B cell (primary cell): Measurements from ENCODE around the gene SHD. TPM values are rescaled to one million over a fixed set of nuclear protein-coding genes. Genes with fewer than 3 reads are reported as not detected.

Experiments
- ATAC-seq: fragments of 200-7000 bp; cut with Tn5 transposase; one replicate; pipeline ENCODE4 v1.10.0; 2021; ENCODE audit warnings: low read depth, mild to moderate bottlenecking, moderate number of reproducible peaks, moderate library complexity
- CTCF ChIA-PET: fragments of 350-600 bp; sonication (Branson Sonifier 250); formaldehyde crosslinking; loops from one replicate; lab custom pipeline; 2021; ENCODE audit warnings: antibody characterized with exemption, inconsistent platforms; lab: Charles Lee
- POLR2A ChIA-PET: fragments of 350-600 bp; sonication (Branson Sonifier 250); formaldehyde crosslinking; loops from one replicate; lab custom pipeline; 2021; ENCODE audit warnings: antibody characterized with exemption; lab: Charles Lee
- DNase-seq: peaks from one replicate; pipeline ENCODE4 v3.0.0; 2013
- H2AFZ ChIP-seq: 2 replicates; pipeline ENCODE4 v1.6.1; 2012; ENCODE audit warnings: mild to moderate bottlenecking, low read depth, low read length; ENCODE audit not compliant: insufficient read depth, poor library complexity, severe bottlenecking
- H3K27ac ChIP-seq, 2 donors: 1 replicate in 1 of 2; 2 replicates in 1 of 2; pipeline ENCODE4 v1.5.1; 2012 to 2013; ENCODE audit warnings: low read length in 2 of 2, mild to moderate bottlenecking in 2 of 2, moderate library complexity in 1 of 2
- H3K27me3 ChIP-seq, 4 experiments: fragments of 200-600 bp in 1 of 4; sonication (generic) in 1 of 4; replicated peaks in 1 of 4; 1 replicate in 2 of 4; 2 replicates in 2 of 4; pipeline versions ENCODE4 v1.6.1 to v1.7.0; 2013 to 2016; ENCODE audit warnings: low read length in 3 of 4, mild to moderate bottlenecking in 2 of 4, mixed read lengths in 1 of 4, moderate library complexity in 1 of 4; ENCODE audit not compliant: insufficient read depth in 4 of 4, control insufficient read depth in 3 of 4; ENCODE audit errors: control extremely low read depth in 1 of 4
- H3K36me3 ChIP-seq, 2 experiments: replicated peaks in 1 of 2; 1 replicate in 1 of 2; 2 replicates in 1 of 2; pipeline versions ENCODE4 v1.6.1 to v1.7.1; 2013; ENCODE audit warnings: low read length in 1 of 2; ENCODE audit not compliant: insufficient read depth in 2 of 2, control insufficient read depth in 1 of 2; ENCODE audit errors: control extremely low read depth in 1 of 2, extremely low read depth in 1 of 2
- H3K4me1 ChIP-seq, 2 donors: fragments of 200-600 bp in 1 of 2; sonication (generic) in 1 of 2; 1 replicate in 1 of 2; 2 replicates in 1 of 2; pipeline versions ENCODE4 v1.5.1 to v1.6.1; 2013 to 2017; ENCODE audit warnings: low read length in 2 of 2; ENCODE audit not compliant: control insufficient read depth in 2 of 2, insufficient read depth in 2 of 2
- H3K4me2 ChIP-seq: replicated peaks from 2 replicates; pipeline ENCODE3; 2012; ENCODE audit warnings: mild to moderate bottlenecking, low read depth, low read length; ENCODE audit not compliant: poor library complexity, severe bottlenecking
- H3K4me3 ChIP-seq, 5 experiments: fragments of 200-600 bp in 1 of 5; sonication (generic) in 1 of 5; 1 replicate in 3 of 5; 2 replicates in 2 of 5; pipeline versions ENCODE4 v1.5.1 to v1.7.0; 2011 to 2016; ENCODE audit warnings: low read length in 4 of 5, mild to moderate bottlenecking in 4 of 5, low read depth in 2 of 5, control low read depth in 1 of 5, moderate library complexity in 1 of 5; ENCODE audit not compliant: insufficient read depth in 1 of 5; ENCODE audit errors: control extremely low read depth in 1 of 5, extremely low read depth in 1 of 5
- H3K79me2 ChIP-seq: fragments of 200-600 bp; sonication (generic); one replicate; pipeline ENCODE4 v1.6.0; 2016; ENCODE audit warnings: low read length; ENCODE audit not compliant: control insufficient read depth, insufficient read depth
- H3K9ac ChIP-seq: fragments of 200-600 bp; sonication (generic); 2 replicates; pipeline ENCODE4 v1.6.1; 2017; ENCODE audit warnings: mild to moderate bottlenecking, low read length, moderate library complexity
- H3K9me3 ChIP-seq, 3 donors: one replicate each; pipeline versions ENCODE4 v1.6.1 to v1.7.1; 2013; ENCODE audit warnings: low read length in 2 of 3; ENCODE audit not compliant: control insufficient read depth in 2 of 3, insufficient read depth in 1 of 3; ENCODE audit errors: control extremely low read depth in 1 of 3
- H4K20me1 ChIP-seq: 2 replicates; pipeline ENCODE4 v1.6.0; 2012; ENCODE audit warnings: mild to moderate bottlenecking, low read length; ENCODE audit not compliant: insufficient read depth, control insufficient read depth, poor library complexity, severe bottlenecking
- H3K27ac Mint-ChIP-seq: one replicate; pipeline ENCODE4 v1.8.0; 2021; ENCODE audit warnings: mixed read lengths
- H3K27me3 Mint-ChIP-seq: one replicate; pipeline ENCODE4 v1.8.0; 2021; ENCODE audit warnings: mixed read lengths
- H3K4me1 Mint-ChIP-seq: one replicate; pipeline ENCODE4 v1.8.0; 2021; ENCODE audit warnings: mixed read lengths
- H3K4me3 Mint-ChIP-seq: one replicate; pipeline ENCODE4 v1.8.0; 2021; ENCODE audit warnings: mixed read lengths
- H3K9me3 Mint-ChIP-seq: one replicate; pipeline ENCODE4 v1.8.0; 2022; ENCODE audit warnings: mixed read lengths; ENCODE audit not compliant: insufficient read depth
- EZH2 ChIP-seq: IDR thresholded peaks from 2 replicates; pipeline ENCODE4 v1.6.1; 2012; ENCODE audit warnings: borderline replicate concordance, low read depth, mild to moderate bottlenecking, moderate library complexity, low read length; ENCODE audit not compliant: insufficient read depth, poor library complexity, severe bottlenecking
- WGBS: methylation state at CpG from one replicate; pipeline ENCODE4 v1.1.5; 2013; ENCODE audit warnings: missing lambda C conversion rate; ENCODE audit not compliant: insufficient coverage; 5-methylcytosine and 5-hydroxymethylcytosine counted together
- intact Hi-C: fragments of 100-400 bp; cut with micrococcal nuclease; formaldehyde crosslinking; loops from one replicate; pipeline ENCODE4 v1.10.0; 2022
- polyA plus RNA-seq: library from polyadenylated mRNA; depleted of rRNA; stranded (reverse); fragments of >200 nt; gene quantifications from 2 replicates; pipeline ENCODE4 v1.2.3, GENCODE V29; 2012
- total RNA-seq, 2 donors: library from RNA; stranded (reverse); fragments of 120-200 nt in 1 of 2; gene quantifications; 1 replicate in 1 of 2; 2 replicates in 1 of 2; pipeline versions ENCODE4 v1.2.3 to v1.2.4, GENCODE V29; 2013 to 2022
- TF ChIP-seq, protein P1 (sequence below): fragments of 200-600 bp; IDR thresholded peaks from one replicate; pipeline ENCODE4 v1.8.0; 2022; ENCODE audit warnings: antibody characterized with exemption, mild to moderate bottlenecking

The SHD gene
- total and polyA plus RNA-seq, 2 donors (not counting 1 experiment from before 2014, with no cell fraction given): 0.17 TPM; not detected in 1

DNA sequence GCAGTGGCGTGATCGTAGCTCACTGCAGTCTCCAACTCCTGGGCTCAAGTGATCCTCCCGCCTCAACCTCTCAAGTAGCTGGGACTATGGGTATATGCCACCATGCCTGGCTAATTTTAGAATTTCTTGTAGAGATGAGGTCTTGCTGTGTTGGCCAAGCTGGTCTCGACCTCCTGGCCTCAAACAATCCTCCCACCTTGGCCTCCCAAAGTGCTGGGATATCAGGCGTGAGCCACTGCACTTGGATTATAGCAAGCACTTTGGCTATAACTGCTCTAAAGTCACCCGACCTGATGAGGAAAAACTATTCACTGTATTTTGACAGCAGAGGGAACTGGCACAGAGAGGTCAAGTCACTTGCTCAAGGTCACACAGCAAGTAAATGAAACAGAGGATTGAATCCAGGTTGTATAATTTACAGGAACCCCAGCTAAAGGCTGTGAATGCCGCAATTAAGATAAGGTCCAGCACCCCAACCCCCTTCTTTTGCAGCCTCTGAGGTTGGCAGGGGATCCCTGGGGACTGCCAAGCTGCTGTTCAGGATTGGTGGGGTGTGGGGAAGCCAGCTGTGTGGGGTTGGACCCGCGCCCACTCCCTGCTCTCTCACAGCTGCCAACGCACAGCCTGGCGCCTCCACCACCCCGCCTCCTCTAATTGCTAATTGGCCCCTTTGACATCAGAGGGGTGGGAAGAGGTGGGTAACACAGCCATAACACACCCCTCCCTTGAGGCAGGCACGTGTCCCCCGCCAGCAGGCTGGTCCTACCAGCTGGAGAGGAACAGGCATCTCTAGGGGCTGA lies 17.1 kb downstream of the SHD start:
- peaks cover 6% of the 10 kb centered on the region for H3K27me3 Mint-ChIP-seq
- Histone ChIP-seq H2AFZ (no peak overlapping the region), H3K4me1 (no peaks in the 10 kb centered on the region), H3K4me2 (no peak overlapping the region), H3K4me3 (no peak overlapping the region), H3K27me3 (peaks cover 0 to 14% (median 0%) of the 10 kb centered on the region in 4 experiments), H3K9me3 (no peaks in the 10 kb centered on the region), H4K20me1 (no peaks in the 10 kb centered on the region), H3K27ac (no peak overlapping the region), H3K36me3 (no peaks in the 10 kb centered on the region), H3K9ac (no peak overlapping the region), H3K79me2 (no peaks in the 10 kb centered on the region)
- H3K4me3 Mint-ChIP-seq: no peak overlapping the region
- no peaks in the 10 kb centered on the region for H3K9me3 Mint-ChIP-seq
- H3K27ac Mint-ChIP-seq: no peak overlapping the region
- POLR2A ChIA-PET: no interaction called here
- CTCF ChIA-PET: interaction anchor here (1.1 kb wide), 1 partner anchor 30 kb away, joined by 3 read pairs; no protein-coding TSS in a partner anchor
- no peak for DNase-seq
- TF ChIP-seq, protein P1, sequence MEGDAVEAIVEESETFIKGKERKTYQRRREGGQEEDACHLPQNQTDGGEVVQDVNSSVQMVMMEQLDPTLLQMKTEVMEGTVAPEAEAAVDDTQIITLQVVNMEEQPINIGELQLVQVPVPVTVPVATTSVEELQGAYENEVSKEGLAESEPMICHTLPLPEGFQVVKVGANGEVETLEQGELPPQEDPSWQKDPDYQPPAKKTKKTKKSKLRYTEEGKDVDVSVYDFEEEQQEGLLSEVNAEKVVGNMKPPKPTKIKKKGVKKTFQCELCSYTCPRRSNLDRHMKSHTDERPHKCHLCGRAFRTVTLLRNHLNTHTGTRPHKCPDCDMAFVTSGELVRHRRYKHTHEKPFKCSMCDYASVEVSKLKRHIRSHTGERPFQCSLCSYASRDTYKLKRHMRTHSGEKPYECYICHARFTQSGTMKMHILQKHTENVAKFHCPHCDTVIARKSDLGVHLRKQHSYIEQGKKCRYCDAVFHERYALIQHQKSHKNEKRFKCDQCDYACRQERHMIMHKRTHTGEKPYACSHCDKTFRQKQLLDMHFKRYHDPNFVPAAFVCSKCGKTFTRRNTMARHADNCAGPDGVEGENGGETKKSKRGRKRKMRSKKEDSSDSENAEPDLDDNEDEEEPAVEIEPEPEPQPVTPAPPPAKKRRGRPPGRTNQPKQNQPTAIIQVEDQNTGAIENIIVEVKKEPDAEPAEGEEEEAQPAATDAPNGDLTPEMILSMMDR: no peak
- no peak for TF ChIP-seq EZH2
- H3K4me1 Mint-ChIP-seq: no peaks in the 10 kb centered on the region
- intact Hi-C loops: no loop called here
- 72% methylated on average over 6 of the region's 14 CpGs for WGBS
- no peak for ATAC-seq
